Smooth muscle cell (in vitro differentiated cells): ENCODE measurements around the gene DNLZ. TPM values are rescaled to one million over a fixed set of nuclear protein-coding genes. Genes with fewer than 3 reads are reported as not detected.

Source experiments
- DNase-seq: peaks from one replicate; lab custom pipeline; 2025; ENCODE audit not compliant: unreplicated experiment; lab: John Stamatoyannopoulos, UW
- H2AFZ ChIP-seq: fragments of 200-600 bp; sonication (generic); 2 replicates; pipeline ENCODE4 v1.6.0; 2016; ENCODE audit warnings: antibody characterized with exemption, low read depth, mild to moderate bottlenecking
- H3F3A ChIP-seq: fragments of 200-600 bp; sonication (generic); 2 replicates; pipeline ENCODE4 v1.6.0; 2017; ENCODE audit warnings: antibody characterized with exemption, low read depth
- H3K27ac ChIP-seq: fragments of 200-600 bp; sonication (generic); 2 replicates; pipeline ENCODE4 v1.5.1; 2016; ENCODE audit warnings: low read depth, mild to moderate bottlenecking
- H3K27me3 ChIP-seq: fragments of 200-600 bp; sonication (generic); 2 replicates; pipeline ENCODE4 v1.6.1; 2016; ENCODE audit warnings: low read depth, mild to moderate bottlenecking
- H3K36me3 ChIP-seq: fragments of 200-600 bp; sonication (generic); 2 replicates; pipeline ENCODE4 v1.5.1; 2016; ENCODE audit warnings: low read depth
- H3K4me1 ChIP-seq: fragments of 200-600 bp; sonication (generic); 2 replicates; pipeline ENCODE4 v1.5.1; 2016; ENCODE audit warnings: low read depth
- H3K4me2 ChIP-seq: fragments of 200-600 bp; sonication (generic); 2 replicates; pipeline ENCODE4 v1.6.0; 2016; ENCODE audit warnings: mild to moderate bottlenecking
- H3K4me3 ChIP-seq: fragments of 200-600 bp; sonication (generic); 2 replicates; pipeline ENCODE4 v1.5.1; 2016; ENCODE audit warnings: mild to moderate bottlenecking
- H3K79me2 ChIP-seq: fragments of 200-600 bp; sonication (generic); 2 replicates; pipeline ENCODE4 v1.6.0; 2016; ENCODE audit warnings: low read depth, mild to moderate bottlenecking
- H3K9ac ChIP-seq: fragments of 200-600 bp; sonication (generic); 2 replicates; pipeline ENCODE4 v1.6.0; 2016; ENCODE audit warnings: low read depth
- H3K9me3 ChIP-seq: fragments of 200-600 bp; sonication (generic); replicated peaks from 2 replicates; pipeline ENCODE4 v1.5.1; 2016; ENCODE audit warnings: low read depth
- H4K20me1 ChIP-seq: fragments of 200-600 bp; sonication (generic); 2 replicates; pipeline ENCODE4 v1.6.0; 2016; ENCODE audit warnings: low read depth
- CTCF ChIP-seq: fragments of 200-600 bp; sonication (generic); IDR thresholded peaks from 2 replicates; pipeline ENCODE4 v1.5.1; 2017; ENCODE audit warnings: borderline replicate concordance, mild to moderate bottlenecking, antibody characterized with exemption; ENCODE audit not compliant: insufficient read depth, poor library complexity, severe bottlenecking
- WGBS: methylation state at CpG from one replicate; pipeline ENCODE4 v1.1.7; 2016; ENCODE audit warnings: low lambda C conversion rate; 5-methylcytosine and 5-hydroxymethylcytosine counted together
- polyA plus RNA-seq: library from polyadenylated mRNA; unstranded; fragments of >200 nt; fragmentation: Nextera tagmentation; extraction: Ambion mirVana; gene quantifications from 2 replicates; pipeline ENCODE4 v1.2.1, GENCODE V29; 2016
- total RNA-seq: library from RNA; depleted of rRNA; stranded (reverse); fragments of >200 nt; gene quantifications from 2 replicates; pipeline ENCODE4 v1.2.3, GENCODE V29; 2014

The DNLZ gene
- total RNA-seq, result 9.5 and 19.0 TPM in 2 replicates
- polyA plus RNA-seq, result 31.5 and 41.5 TPM in 2 replicates

- DNase-seq, result peak; percentile 94
- 3% methylated on average over 78 of the region's 97 CpGs for WGBS
- no peaks in the 10 kb centered on the region for H3K79me2 ChIP-seq
- H4K20me1 ChIP-seq, result peaks cover 7% of the 10 kb centered on the region
- H3K27me3 ChIP-seq, result no peaks in the 10 kb centered on the region
- H3K4me3 ChIP-seq, result peak within 1 kb of the TSS; percentile 95
- no peaks in the 10 kb centered on the region for H3K9me3 ChIP-seq
- peak; percentile 99 for TF ChIP-seq CTCF
- H3K27ac ChIP-seq, result no peak within 1 kb of the TSS
- H3K9ac ChIP-seq, result no peak within 1 kb of the TSS
- no peaks in the 10 kb centered on the region for H3K36me3 ChIP-seq
- H3K4me1 ChIP-seq, result no peaks in the 10 kb centered on the region
- no peak within 1 kb of the TSS for H2AFZ ChIP-seq
- H3F3A ChIP-seq, result no peaks in the 10 kb centered on the region
- peak within 1 kb of the TSS; percentile 95 for H3K4me2 ChIP-seq
Observed at GRCh38 chr9:136363106-136363948, at the start of gene DNLZ. Gene DNLZ, minus strand, starts transcription at chr9:136363744. Its CDS starts 30 bp downstream, at chr9:136363714.

- Histone ChIP-seq H3K4me3 (no peak overlapping the region), H3K4me1 (peaks cover 17% of the 10 kb centered on the region), H4K20me1 (peaks cover 39% of the 10 kb centered on the region), H2AFZ (no peak overlapping the region), H3K4me2 (no peak overlapping the region), H3K27ac (no peak overlapping the region), H3K27me3 (no peaks in the 10 kb centered on the region), H3K9ac (no peak overlapping the region), H3F3A (no peaks in the 10 kb centered on the region), H3K79me2 (peaks cover 52% of the 10 kb centered on the region), H3K9me3 (no peaks in the 10 kb centered on the region), H3K36me3 (peaks cover 3% of the 10 kb centered on the region)
- no peak for DNase-seq
- TF ChIP-seq CTCF, result no peak
- WGBS, result 95% methylated on average over 8 of the region's 9 CpGs
Observed at GRCh38 chr9:136412962-136413361, 49.4 kb upstream of the DNLZ start.

GRCh38 chr9:136411378-136411777 lies 47.8 kb upstream of the DNLZ start:
- H3K4me2 ChIP-seq, result peak overlapping the region; percentile 98
- H3K36me3 ChIP-seq, result peaks cover 3% of the 10 kb centered on the region
- no peak for TF ChIP-seq CTCF
- peak overlapping the region; percentile 98 for H3K9ac ChIP-seq
- 69% methylated on average over 4 of the region's 4 CpGs for WGBS
- H3K79me2 ChIP-seq, result peaks cover 52% of the 10 kb centered on the region
- no peaks in the 10 kb centered on the region for H3K27me3 ChIP-seq
- peak overlapping the region; percentile 91 for H3K27ac ChIP-seq
- H3K4me1 ChIP-seq, result peaks cover 17% of the 10 kb centered on the region
- peak overlapping the region; percentile 96 for H3K4me3 ChIP-seq
- H4K20me1 ChIP-seq, result peaks cover 39% of the 10 kb centered on the region
- no peaks in the 10 kb centered on the region for H3F3A ChIP-seq
- H2AFZ ChIP-seq, result no peak overlapping the region
- no peak for DNase-seq
- H3K9me3 ChIP-seq, result no peaks in the 10 kb centered on the region
